Activated T-cell treated with anti-CD3 and anti-CD28 coated beads, Interleukin-2, amount 50 U/mL, for 1 hour (primary cell): ENCODE measurements around the gene RPN2.

Experiments
- DNase-seq: peaks from one replicate; pipeline ENCODE4 v3.0.0-alpha.2; 2020

The RPN2 gene

GRCh38 chr20:37219751-37220668 is 40.9 kb downstream of the RPN2 start:
- DNase-seq = no peak

GRCh38 chr20:37220731-37221130 is 41.6 kb downstream of the RPN2 start:
- no peak for DNase-seq

GRCh38 chr20:37222086-37222485 is 43.0 kb downstream of the RPN2 start:
- DNase-seq = no peak

- no peak for DNase-seq
These were observed 43.9 kb downstream of the RPN2 start for GRCh38 chr20:37223053-37223452.

GRCh38 chr20:37225146-37225545 is 46.0 kb downstream of the RPN2 start:
- no peak for DNase-seq

GRCh38 chr20:37226889-37227288 is 47.8 kb downstream of the RPN2 start:
- no peak for DNase-seq

- DNase-seq = no peak
These were observed 49.0 kb downstream of the RPN2 start for GRCh38 chr20:37228082-37228481.

- no peak for DNase-seq
These were observed 49.5 kb downstream of the RPN2 start for GRCh38 chr20:37228656-37229055.

- no peak for DNase-seq
These were observed 50.2 kb downstream of the RPN2 start for GRCh38 chr20:37229357-37229756.

GRCh38 chr20:37230200-37230599 is 51.1 kb downstream of the RPN2 start:
- no peak for DNase-seq

- no peak for DNase-seq
These were observed 53.0 kb downstream of the RPN2 start for GRCh38 chr20:37231947-37232630.

- no peak for DNase-seq
These were observed 54.6 kb downstream of the RPN2 start for GRCh38 chr20:37233548-37234253.

GRCh38 chr20:37234254-37234581 is 55.1 kb downstream of the RPN2 start:
- DNase-seq = no peak

GRCh38 chr20:37235065-37235464 is 55.9 kb downstream of the RPN2 start:
- DNase-seq = no peak

- no peak for DNase-seq
These were observed 57.3 kb downstream of the RPN2 start for GRCh38 chr20:37236462-37236861.

GRCh38 chr20:37237656-37238055 is 58.5 kb downstream of the RPN2 start:
- no peak for DNase-seq

GRCh38 chr20:37238426-37238825 is 59.3 kb downstream of the RPN2 start:
- DNase-seq = no peak

- DNase-seq = no peak
These were observed 59.9 kb downstream of the RPN2 start for GRCh38 chr20:37238935-37239451.

GRCh38 chr20:37240337-37241067 is 61.4 kb downstream of the RPN2 start:
- no peak for DNase-seq

GRCh38 chr20:37242503-37242902 is 63.4 kb downstream of the RPN2 start:
- DNase-seq = no peak

GRCh38 chr20:37243076-37243936 is 64.2 kb downstream of the RPN2 start:
- no peak for DNase-seq
